DOHH2 (cell line): ENCODE results near the gene DLG5.
A peak's percentile ranks its signal among the peaks of the same experiment; 100 is the strongest.

ENCODE experiments used
- H3F3A ChIP-seq: fragments of 200-600 bp; sonication (generic), shearing (Covaris generic); 2 replicates; pipeline ENCODE4 v1.6.0; 2016; ENCODE audit warnings: antibody characterized with exemption, mild to moderate bottlenecking; ENCODE audit not compliant: control insufficient read depth, insufficient read depth
- H3K27ac ChIP-seq: fragments of 200-600 bp; sonication (generic); 2 replicates; pipeline ENCODE4 v1.5.1; 2014; ENCODE audit warnings: low read depth, mild to moderate bottlenecking, low read length, moderate library complexity
- H3K27me3 ChIP-seq: fragments of 200-600 bp; sonication (generic); 2 replicates; pipeline ENCODE4 v1.6.1; 2014; ENCODE audit warnings: mild to moderate bottlenecking, low read length, mixed read lengths; ENCODE audit not compliant: control insufficient read depth
- H3K36me3 ChIP-seq: fragments of 200-600 bp; sonication (generic); 2 replicates; pipeline ENCODE4 v1.6.1; 2014; ENCODE audit warnings: mild to moderate bottlenecking, low read length, moderate library complexity, mixed read lengths; ENCODE audit not compliant: control insufficient read depth
- H3K4me1 ChIP-seq: fragments of 200-600 bp; sonication (generic); 2 replicates; pipeline ENCODE4 v1.6.1; 2014; ENCODE audit warnings: mild to moderate bottlenecking, low read length, mixed read lengths; ENCODE audit not compliant: control insufficient read depth
- H3K4me2 ChIP-seq: fragments of 200-600 bp; sonication (generic); 2 replicates; pipeline ENCODE4 v1.6.0; 2014; ENCODE audit warnings: mild to moderate bottlenecking, low read length, moderate library complexity
- H3K4me3 ChIP-seq: fragments of 200-600 bp; sonication (generic); 2 replicates; pipeline ENCODE4 v1.5.1; 2014; ENCODE audit warnings: mild to moderate bottlenecking, low read length, mixed read lengths
- H3K79me2 ChIP-seq: fragments of 200-600 bp; sonication (generic); 2 replicates; pipeline ENCODE4 v1.6.1; 2014; ENCODE audit warnings: mild to moderate bottlenecking, low read length, mixed read lengths; ENCODE audit not compliant: control insufficient read depth
- H3K9me2 ChIP-seq: fragments of 200-600 bp; sonication (generic); replicated peaks from 2 replicates; pipeline ENCODE4 v1.6.1; 2014; ENCODE audit warnings: mild to moderate bottlenecking, low read length, mixed read lengths; ENCODE audit not compliant: control insufficient read depth
- H3K9me3 ChIP-seq: fragments of 200-600 bp; sonication (generic); 2 replicates; pipeline ENCODE4 v1.6.1; 2014; ENCODE audit warnings: antibody characterized with exemption, low read length, mixed read lengths; ENCODE audit not compliant: control insufficient read depth, insufficient read depth
- H4K20me1 ChIP-seq: fragments of 200-600 bp; sonication (generic); 2 replicates; pipeline ENCODE4 v1.6.0; 2014; ENCODE audit warnings: low read depth, mild to moderate bottlenecking, antibody characterized with exemption, low read length, moderate library complexity; ENCODE audit not compliant: control insufficient read depth, insufficient read depth
- CTCF ChIP-seq: fragments of 200-600 bp; sonication (generic); IDR thresholded peaks from one replicate; pipeline ENCODE4 v1.5.1; 2014; ENCODE audit warnings: antibody characterized with exemption, mild to moderate bottlenecking, low read depth, low read length; ENCODE audit not compliant: poor library complexity, severe bottlenecking
- EZH2phosphoT487 ChIP-seq: fragments of 200-600 bp; sonication (generic); IDR thresholded peaks from 2 replicates; pipeline ENCODE4 v1.6.1; 2017; ENCODE audit warnings: borderline replicate concordance, mild to moderate bottlenecking, antibody characterized with exemption, low read length, moderate library complexity, mixed read lengths

The DLG5 gene

GRCh38 chr10:77874872-77875271 lies 51.7 kb downstream of the DLG5 start:
- Histone ChIP-seq H3F3A (no peaks in the 10 kb centered on the region), H3K4me2 (no peak overlapping the region), H3K9me2 (no peaks in the 10 kb centered on the region), H3K4me3 (no peak overlapping the region), H3K36me3 (no peaks in the 10 kb centered on the region), H3K27me3 (no peaks in the 10 kb centered on the region), H3K4me1 (peaks cover 31% of the 10 kb centered on the region), H3K9me3 (no peaks in the 10 kb centered on the region), H4K20me1 (no peaks in the 10 kb centered on the region), H3K27ac (no peak overlapping the region), H3K79me2 (no peaks in the 10 kb centered on the region)
- TF ChIP-seq EZH2phosphoT487 (no peak), CTCF (no peak)

- Histone ChIP-seq H3K9me2 (no peaks in the 10 kb centered on the region), H3K27me3 (no peaks in the 10 kb centered on the region), H3K4me3 (peak overlapping the region; percentile 31; the same call in 1 of the 2 replicates), H3K36me3 (no peaks in the 10 kb centered on the region), H3K27ac (no peak overlapping the region), H3K4me1 (peaks cover 31% of the 10 kb centered on the region), H4K20me1 (no peaks in the 10 kb centered on the region), H3F3A (no peaks in the 10 kb centered on the region), H3K79me2 (no peaks in the 10 kb centered on the region), H3K9me3 (no peaks in the 10 kb centered on the region), H3K4me2 (peak overlapping the region; percentile 56)
- TF ChIP-seq CTCF (no peak), EZH2phosphoT487 (no peak)
Observed at GRCh38 chr10:77873536-77874380, 52.8 kb downstream of the DLG5 start.

GRCh38 chr10:77872947-77873535 lies 53.5 kb downstream of the DLG5 start:
- Histone ChIP-seq H3K9me3 (no peaks in the 10 kb centered on the region), H3K4me3 (no peak overlapping the region), H3K36me3 (no peaks in the 10 kb centered on the region), H3K4me1 (peaks cover 24% of the 10 kb centered on the region), H3K27ac (no peak overlapping the region), H4K20me1 (no peaks in the 10 kb centered on the region), H3K27me3 (no peaks in the 10 kb centered on the region), H3F3A (no peaks in the 10 kb centered on the region), H3K4me2 (peak overlapping the region; percentile 56), H3K9me2 (no peaks in the 10 kb centered on the region), H3K79me2 (no peaks in the 10 kb centered on the region)
- TF ChIP-seq EZH2phosphoT487 = no peak
- TF ChIP-seq CTCF = no peak
